ENCODE data around the gene NR1D1. TPM values are rescaled to one million over a fixed set of nuclear protein-coding genes. Genes with fewer than 3 reads are reported as not detected.
A peak's percentile ranks its signal among the peaks of the same experiment; 100 is the strongest.

Gene NR1D1
- total and polyA plus RNA-seq, 2 of the 13 experiments (the other 11 are each of a cell fraction or from before 2014, with no cell fraction given) = 2.1 to 2.7 TPM

GRCh38 chr17:40075201-40075941 is 25.0 kb downstream of the NR1D1 start (continued):
- TF ChIP-seq SNRNP70 (IDR thresholded peaks at IDR 0.05; ENCODE audit: low read depth, low read length) = no peak
- no peak for TF ChIP-seq ZNF121 (CRISPR knock-in tag; IDR thresholded peaks at IDR 0.05)
- TF ChIP-seq ZNF281 (CRISPR knock-in tag; IDR thresholded peaks at IDR 0.05; ENCODE audit: borderline replicate concordance) = peak; percentile 99
- no peak for TF ChIP-seq ZNF670 (CRISPR knock-in tag; IDR thresholded peaks at IDR 0.05; ENCODE audit: borderline replicate concordance)
- no peak for TF ChIP-seq SETDB1 (CRISPR knock-in tag; IDR thresholded peaks at IDR 0.05; ENCODE audit: borderline replicate concordance)
- TF ChIP-seq ZNF30 (CRISPR knock-in tag; IDR thresholded peaks at IDR 0.05) = no peak
- no peak for TF ChIP-seq ATAD3A (CRISPR knock-in tag; IDR thresholded peaks at IDR 0.05)
- no peak for TF ChIP-seq ZNF496 (CRISPR knock-in tag; IDR thresholded peaks at IDR 0.05; ENCODE audit: insufficient replicate concordance)
- TF ChIP-seq POGK (CRISPR knock-in tag; conservative IDR thresholded peaks at IDR 0.05) = no peak; the same call in 1 of the 2 replicates
- TF ChIP-seq AGO1 (IDR thresholded peaks at IDR 0.05; ENCODE audit: low read depth, low read length, poor library complexity, severe bottlenecking) = no peak
- no peak for TF ChIP-seq FIP1L1 (IDR thresholded peaks at IDR 0.05; ENCODE audit: borderline replicate concordance, insufficient read depth, low read depth, low read length)
- 0 out of 2 replicates have a peak, but pooled peaks have one; percentile 6 for TF ChIP-seq ZMYM3 (CRISPR knock-in tag; IDR thresholded peaks at IDR 0.05)
- TF ChIP-seq, protein P1, sequence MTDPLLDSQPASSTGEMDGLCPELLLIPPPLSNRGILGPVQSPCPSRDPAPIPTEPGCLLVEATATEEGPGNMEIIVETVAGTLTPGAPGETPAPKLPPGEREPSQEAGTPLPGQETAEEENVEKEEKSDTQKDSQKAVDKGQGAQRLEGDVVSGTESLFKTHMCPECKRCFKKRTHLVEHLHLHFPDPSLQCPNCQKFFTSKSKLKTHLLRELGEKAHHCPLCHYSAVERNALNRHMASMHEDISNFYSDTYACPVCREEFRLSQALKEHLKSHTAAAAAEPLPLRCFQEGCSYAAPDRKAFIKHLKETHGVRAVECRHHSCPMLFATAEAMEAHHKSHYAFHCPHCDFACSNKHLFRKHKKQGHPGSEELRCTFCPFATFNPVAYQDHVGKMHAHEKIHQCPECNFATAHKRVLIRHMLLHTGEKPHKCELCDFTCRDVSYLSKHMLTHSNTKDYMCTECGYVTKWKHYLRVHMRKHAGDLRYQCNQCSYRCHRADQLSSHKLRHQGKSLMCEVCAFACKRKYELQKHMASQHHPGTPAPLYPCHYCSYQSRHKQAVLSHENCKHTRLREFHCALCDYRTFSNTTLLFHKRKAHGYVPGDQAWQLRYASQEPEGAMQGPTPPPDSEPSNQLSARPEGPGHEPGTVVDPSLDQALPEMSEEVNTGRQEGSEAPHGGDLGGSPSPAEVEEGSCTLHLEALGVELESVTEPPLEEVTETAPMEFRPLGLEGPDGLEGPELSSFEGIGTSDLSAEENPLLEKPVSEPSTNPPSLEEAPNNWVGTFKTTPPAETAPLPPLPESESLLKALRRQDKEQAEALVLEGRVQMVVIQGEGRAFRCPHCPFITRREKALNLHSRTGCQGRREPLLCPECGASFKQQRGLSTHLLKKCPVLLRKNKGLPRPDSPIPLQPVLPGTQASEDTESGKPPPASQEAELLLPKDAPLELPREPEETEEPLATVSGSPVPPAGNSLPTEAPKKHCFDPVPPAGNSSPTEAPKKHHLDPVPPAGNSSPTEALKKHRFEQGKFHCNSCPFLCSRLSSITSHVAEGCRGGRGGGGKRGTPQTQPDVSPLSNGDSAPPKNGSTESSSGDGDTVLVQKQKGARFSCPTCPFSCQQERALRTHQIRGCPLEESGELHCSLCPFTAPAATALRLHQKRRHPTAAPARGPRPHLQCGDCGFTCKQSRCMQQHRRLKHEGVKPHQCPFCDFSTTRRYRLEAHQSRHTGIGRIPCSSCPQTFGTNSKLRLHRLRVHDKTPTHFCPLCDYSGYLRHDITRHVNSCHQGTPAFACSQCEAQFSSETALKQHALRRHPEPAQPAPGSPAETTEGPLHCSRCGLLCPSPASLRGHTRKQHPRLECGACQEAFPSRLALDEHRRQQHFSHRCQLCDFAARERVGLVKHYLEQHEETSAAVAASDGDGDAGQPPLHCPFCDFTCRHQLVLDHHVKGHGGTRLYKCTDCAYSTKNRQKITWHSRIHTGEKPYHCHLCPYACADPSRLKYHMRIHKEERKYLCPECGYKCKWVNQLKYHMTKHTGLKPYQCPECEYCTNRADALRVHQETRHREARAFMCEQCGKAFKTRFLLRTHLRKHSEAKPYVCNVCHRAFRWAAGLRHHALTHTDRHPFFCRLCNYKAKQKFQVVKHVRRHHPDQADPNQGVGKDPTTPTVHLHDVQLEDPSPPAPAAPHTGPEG (CRISPR knock-in tag; IDR thresholded peaks at IDR 0.05) = no peak
